ENCODE results near the gene TSSC4.

Gene TSSC4

GRCh38 chr11:2387266-2387987 is 13.1 kb upstream of the TSSC4 start:
- DNase-seq, result no peak

GRCh38 chr11:2388431-2389376 is 11.8 kb upstream of the TSSC4 start:
- no peak for DNase-seq

GRCh38 chr11:2389377-2390026 is 11.0 kb upstream of the TSSC4 start:
- no peak for DNase-seq

GRCh38 chr11:2390091-2390724 is 10.3 kb upstream of the TSSC4 start:
- no peak for DNase-seq

- no peak for DNase-seq
Measured at GRCh38 chr11:2390725-2391151, 9.8 kb upstream of the TSSC4 start.

GRCh38 chr11:2391181-2391975 is 9.2 kb upstream of the TSSC4 start:
- DNase-seq, result no peak

GRCh38 chr11:2392241-2392959 is 8.2 kb upstream of the TSSC4 start:
- no peak for DNase-seq

GRCh38 chr11:2393111-2393868 is 7.3 kb upstream of the TSSC4 start:
- no peak for DNase-seq

- no peak for DNase-seq
Measured at GRCh38 chr11:2393941-2394817, 6.4 kb upstream of the TSSC4 start.

- DNase-seq, result no peak
Measured at GRCh38 chr11:2394818-2395105, 5.8 kb upstream of the TSSC4 start.

- no peak for DNase-seq
Measured at GRCh38 chr11:2395211-2395730, 5.3 kb upstream of the TSSC4 start.

- no peak for DNase-seq
Measured at GRCh38 chr11:2395856-2396255, 4.7 kb upstream of the TSSC4 start.

- no peak for DNase-seq
Measured at GRCh38 chr11:2396471-2396870, 4.1 kb upstream of the TSSC4 start.

GRCh38 chr11:2397005-2397404 is 3.5 kb upstream of the TSSC4 start:
- DNase-seq, result no peak

- DNase-seq, result no peak
Measured at GRCh38 chr11:2398664-2399355, 1.7 kb upstream of the TSSC4 start.

GRCh38 chr11:2399488-2400068 is 972 bp upstream of the TSSC4 start:
- DNase-seq, result no peak

- DNase-seq, result no peak
Measured at GRCh38 chr11:2400762-2401435, 349 bp downstream of the TSSC4 start.

- DNase-seq, result no peak
Measured at GRCh38 chr11:2401436-2401984, 960 bp downstream of the TSSC4 start.
